GM18870 (cell line): ENCODE results near the gene ZNF490.
"Not testable (repeated sequence)": the region's sequence is repeated elsewhere in the genome, so short reads cannot be mapped to it uniquely, and the experiment has no call there.

ENCODE experiments used
- ATAC-seq: cut with Tn5 transposase; IDR thresholded peaks from one replicate; pipeline ENCODE4 v1.9.1; 2021; ENCODE audit warnings: moderate library complexity; ENCODE audit not compliant: unreplicated experiment

Gene ZNF490

DNA sequence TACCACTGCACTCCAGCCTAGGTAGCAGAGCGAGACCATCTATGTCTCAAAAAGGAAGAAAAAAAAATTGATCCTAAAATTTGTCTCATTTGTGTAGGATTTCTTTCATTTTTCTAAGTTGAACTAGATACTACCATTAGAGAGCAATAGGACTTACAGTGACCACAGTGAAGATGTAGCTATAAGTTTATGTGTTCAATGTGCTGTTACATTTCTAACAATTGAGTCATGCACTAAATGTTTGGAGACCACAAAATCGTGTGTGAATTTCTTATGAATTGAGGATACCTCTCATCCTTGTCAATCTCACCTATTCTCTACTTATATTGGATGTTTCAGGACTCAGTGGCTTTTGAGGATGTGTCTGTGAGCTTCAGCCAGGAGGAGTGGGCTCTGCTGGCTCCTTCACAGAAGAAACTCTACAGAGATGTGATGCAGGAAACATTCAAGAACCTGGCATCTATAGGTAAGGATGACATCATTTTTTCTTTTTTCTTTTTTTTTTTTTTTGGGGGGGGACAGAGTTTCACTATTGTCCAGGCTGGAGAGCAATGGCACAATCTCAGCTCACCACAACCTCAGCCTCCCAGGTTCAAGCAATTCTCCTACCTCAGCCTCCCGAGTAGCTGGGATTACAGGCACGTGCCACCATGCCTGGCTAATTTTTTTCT lies 12.9 kb upstream of the ZNF490 start:
- ATAC-seq, result no peak

DNA sequence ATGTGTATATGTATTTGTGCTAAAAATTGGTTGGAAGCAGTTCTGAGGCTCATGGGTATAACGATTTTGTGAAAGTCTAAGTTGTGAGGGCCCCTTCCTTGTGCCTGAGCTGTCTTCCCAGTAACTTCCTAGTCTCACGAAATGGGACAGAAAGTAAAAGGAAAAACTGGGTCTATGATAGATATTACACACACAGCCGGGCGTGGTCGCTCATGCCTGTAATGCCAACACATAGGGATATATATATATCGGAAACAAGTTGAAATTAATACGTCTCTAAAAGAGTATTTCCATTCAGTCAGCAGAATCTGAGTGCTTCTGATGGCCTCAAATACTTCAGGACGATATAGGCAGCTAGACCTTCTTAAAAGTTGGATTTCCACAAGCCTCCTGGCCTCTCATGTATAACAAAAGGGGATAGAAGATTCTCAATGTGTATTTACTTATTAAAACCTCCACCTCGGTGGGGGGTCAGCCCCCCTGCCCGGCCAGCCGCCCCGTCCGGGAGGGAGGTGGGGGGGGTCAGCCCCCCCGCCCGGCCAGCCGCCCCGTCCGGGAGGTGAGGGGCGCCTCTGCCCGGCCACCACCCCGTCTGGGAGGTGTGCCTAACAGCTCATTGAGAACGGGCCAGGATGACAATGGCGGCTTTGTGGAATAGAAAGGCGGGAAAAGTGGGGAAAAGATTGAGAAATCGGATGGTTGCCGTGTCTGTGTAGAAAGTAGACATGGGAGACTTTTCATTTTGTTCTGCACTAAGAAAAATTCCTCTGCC lies 10.8 kb upstream of the ZNF490 start:
- ATAC-seq, result not testable (repeated sequence)

DNA sequence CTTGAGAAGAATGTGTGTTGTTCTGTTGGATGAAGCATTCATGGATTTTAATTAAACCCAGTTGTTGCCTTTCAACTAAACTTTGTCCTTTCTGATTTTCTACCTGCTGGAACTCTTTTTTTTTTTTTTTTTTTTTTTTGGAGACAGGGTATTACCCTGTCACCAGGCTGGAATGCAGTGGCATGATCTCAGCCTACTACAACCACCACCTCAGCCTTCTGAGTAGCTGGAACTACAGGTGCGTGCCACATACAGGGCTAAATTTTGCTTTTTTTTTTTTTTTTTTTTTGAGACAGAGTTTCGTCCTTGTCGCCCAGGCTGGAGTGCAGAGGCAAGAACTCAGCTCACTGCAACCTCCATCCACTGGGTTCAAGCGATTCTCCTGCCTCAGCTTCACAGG lies 7.0 kb upstream of the ZNF490 start:
- no peak for ATAC-seq

DNA sequence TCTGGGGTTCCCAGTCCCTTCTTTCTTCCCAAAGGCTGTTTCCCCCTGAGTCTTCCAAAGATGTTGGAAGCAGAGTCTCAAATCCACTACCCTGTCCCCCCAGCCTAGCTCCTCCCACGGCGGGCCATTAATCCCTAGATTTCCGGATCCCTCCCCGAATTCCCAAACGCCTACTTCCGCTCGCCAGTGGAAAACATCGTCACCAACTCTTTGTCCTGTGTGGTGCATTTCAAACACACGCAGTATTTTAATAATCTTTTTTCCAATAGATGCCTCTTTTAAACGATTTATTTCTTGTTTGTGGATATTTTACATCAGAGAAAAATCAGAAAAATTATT lies 717 bp upstream of the ZNF490 start:
- no peak for ATAC-seq

DNA sequence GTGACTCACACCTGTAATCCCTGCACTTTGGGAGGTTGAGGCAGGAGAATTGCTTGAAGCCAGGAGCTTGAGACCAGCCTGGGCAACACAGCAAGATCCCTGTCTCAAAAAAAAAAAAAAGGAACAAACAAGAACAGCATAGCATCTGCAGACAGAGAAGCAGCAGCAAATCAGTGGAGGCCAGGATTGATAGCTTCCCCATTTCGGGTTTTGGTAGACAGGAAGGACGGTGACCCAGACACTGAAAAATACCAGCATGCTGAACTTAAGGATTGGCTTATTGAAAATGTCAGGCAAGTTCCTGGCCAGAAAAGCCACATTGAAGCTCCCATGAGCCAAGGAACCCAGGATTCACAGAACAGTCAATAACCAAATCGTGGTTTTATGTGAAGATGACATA lies 3.0 kb downstream of the ZNF490 start:
- ATAC-seq, result no peak

DNA sequence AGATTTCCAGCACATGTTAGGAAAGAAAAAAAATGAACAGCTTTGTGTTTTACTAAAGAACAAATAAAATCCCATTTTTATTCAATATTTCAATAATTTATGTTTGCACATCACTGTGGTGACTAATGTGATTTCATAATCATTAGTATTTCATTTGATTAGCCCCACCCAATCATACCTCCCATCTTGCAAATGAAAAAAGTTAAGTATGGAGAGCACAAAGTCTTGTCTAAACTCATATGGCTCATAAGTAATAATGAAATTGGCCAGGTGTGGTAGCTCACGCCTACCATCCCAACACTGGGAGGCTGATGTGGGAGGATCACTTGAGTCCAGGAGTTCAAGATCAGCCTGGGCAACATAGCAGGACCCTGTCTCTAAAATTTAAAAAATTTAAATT lies 3.8 kb downstream of the ZNF490 start:
- no peak for ATAC-seq

DNA sequence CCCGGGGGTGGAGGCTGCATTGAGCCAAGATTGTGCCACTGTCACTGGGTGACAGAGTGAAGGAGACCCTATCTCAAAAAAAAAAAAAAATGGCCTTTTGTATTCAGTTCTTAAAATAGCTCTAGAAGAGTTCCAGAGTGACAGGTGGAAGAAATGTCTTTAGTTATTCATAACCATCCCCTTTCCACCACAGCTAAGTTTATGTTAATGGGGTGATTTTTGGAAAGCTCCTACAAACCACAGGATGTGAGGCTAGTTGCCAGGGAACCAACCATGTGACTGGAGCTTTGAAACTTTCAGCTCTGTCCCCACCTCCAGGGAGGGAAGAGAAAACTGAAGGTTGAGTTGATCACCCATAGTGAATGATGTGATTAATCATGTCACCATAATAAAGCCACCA lies 6.9 kb downstream of the ZNF490 start:
- no peak for ATAC-seq

DNA sequence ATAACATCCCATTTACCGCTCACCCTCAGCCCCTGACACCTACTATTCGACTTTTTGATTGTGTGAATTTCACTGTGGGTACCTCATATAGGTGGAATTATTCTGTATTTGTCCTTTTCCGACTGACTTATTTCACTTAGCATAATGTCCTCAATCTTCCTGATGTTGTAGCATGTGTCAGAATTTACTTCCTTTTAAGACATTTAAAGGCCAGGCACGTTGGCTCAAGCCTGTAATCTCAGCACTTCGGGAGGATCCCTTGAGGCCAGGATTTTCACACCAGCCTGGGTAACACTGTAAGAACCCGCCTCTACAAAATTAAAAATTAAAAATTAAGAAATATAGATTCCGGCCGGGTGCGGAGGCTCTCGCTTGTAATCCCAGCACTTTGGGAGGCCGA lies 13.0 kb downstream of the ZNF490 start:
- ATAC-seq, result no peak

DNA sequence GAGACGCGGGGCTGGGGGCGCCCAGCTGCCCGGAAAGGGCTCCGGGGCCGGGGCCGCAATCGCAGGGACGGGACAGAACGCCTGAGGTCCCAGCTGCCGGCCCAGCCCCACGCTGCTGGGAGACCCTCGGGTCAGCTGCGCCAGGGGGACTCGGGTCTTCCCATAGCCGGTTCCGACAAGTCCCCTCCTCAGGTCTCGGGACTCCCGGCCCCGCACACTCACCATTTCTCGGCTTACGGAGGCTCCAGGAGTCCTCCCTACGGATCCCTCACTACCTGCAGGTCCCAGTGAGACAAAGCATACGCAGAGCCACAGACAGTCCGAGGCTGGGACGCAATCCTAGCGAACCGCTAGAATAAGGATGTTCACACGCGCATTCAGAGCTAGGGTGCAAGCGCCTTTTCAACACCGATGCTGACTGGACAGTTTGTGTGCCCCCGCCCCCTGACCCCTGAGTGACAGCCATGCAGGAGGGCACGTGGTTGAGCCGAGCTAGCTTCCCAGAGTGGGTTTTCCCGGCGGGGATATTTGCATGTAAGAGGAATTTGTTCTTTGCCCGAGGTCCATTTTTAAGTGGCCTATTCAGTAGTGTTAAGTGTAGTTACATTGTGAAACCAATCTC lies 13.6 kb downstream of the ZNF490 start:
- ATAC-seq, result no peak

DNA sequence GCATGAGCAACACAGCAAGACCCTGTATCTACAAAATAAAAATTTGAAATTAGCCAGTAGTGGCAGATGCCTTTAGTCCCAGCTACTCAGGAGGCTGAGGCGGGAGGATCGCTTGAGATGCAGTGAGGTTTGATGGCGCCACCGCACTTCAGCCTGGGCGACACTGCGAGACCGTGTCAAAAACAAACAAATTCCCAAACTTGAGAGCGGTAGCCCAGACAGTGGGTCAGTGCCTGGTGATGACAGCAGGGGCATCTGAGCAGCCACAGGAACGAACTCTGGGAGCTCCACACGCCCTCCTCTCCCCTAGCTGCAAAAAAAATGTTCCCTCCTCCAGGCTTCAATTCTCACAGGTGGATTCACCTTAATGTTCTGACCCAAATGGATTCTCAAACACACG lies 14.1 kb downstream of the ZNF490 start:
- ATAC-seq, result no peak

DNA sequence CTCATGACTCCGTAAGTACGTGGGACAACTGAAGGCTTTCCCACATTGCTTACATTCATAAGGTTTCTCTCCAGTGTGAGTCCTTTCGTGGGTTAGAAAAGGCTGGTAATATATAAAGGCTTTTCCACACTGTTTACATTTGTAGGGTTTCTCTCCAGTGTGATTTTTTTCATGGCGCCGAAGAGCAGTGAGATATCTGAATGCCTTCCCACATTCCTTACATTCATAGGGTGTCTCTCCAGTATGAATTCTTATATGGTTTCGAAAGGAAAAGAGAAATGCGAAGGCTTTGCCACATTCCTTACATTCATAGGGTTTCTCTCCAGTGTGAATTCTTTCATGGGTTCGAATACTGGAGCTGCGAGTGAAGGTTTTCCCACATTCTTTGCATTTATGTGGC lies 29.5 kb downstream of the ZNF490 start:
- ATAC-seq, result no peak

DNA sequence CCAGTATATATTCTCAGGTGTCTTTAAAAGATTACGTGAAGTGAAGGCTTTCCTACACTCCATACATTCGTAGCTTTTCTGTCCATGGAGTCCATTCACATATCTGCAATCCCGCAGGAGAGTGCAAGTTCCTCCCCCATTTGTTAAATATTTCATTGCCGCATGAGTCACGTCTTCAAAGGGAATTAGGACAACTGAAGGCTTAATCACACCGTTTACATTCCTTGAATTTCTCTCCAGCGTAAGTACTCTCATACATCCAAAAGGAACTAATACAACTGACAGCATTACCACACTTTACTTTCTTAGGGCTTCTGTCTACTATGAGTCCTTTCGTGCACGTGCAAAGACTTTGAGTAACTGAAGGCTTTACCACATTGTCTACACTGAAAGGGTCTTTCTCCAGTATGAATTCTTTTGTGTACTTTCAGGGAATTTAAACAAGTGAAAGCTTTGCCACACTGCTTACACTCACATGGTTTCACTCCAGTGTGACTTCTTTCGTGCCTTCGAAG lies 30.4 kb downstream of the ZNF490 start:
- ATAC-seq, result no peak

DNA sequence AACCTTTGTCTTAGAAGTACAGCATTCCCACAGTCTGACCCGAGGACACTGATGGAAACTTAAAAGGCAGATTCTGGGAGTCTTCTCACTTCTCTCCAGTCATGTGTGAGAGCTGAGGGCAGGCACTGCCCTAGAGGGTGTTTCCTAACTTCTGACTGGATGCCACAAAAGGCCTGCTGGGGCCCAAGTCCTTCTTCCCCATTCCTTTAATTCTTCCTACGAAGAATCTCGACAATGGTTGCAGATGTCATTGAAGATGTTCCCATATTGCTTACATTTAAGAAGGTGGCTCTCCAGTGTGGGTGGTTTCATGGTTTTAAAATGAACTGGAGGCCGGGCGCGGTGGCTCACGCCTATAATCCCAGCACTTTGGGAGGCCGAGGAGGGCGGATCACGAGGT lies 32.0 kb downstream of the ZNF490 start:
- no peak for ATAC-seq

DNA sequence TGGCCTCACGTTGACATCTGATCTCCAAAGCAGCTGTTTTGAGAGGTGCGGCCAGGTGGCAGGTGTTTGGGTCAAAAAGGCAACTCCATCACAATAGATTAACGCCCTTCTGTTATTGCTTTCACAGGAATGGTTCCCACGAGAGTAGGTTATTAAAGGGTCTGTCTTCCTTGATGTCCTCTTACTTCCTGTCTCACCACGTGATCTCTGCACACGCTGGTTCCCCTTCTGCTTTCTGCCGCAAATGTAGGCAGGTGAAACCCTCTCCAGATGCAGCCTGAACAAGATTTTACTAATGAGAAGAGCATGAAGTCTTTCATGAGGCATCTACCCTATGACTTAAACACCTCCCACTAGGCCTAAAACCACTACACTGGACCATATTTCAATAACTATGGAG lies 36.6 kb downstream of the ZNF490 start:
- ATAC-seq, result no peak

DNA sequence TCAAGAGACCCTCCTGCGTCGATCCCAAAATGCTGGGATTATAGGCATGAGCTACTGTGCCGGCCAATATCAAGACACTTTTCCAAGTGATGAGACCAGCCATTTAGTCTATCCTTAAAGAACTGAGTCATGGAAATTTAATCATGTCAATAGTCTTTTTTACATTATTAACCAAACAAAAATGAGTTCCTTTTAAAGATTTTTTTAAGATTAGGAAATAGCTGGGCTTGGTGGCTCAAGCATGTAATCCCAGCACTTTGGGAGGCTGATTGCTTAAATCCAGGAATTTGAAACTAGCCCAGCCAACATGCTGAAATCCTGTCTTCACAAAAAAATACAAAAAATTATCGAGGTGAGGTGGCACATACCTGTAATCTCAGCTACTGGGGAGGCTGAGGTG lies 42.7 kb downstream of the ZNF490 start:
- no peak for ATAC-seq

DNA sequence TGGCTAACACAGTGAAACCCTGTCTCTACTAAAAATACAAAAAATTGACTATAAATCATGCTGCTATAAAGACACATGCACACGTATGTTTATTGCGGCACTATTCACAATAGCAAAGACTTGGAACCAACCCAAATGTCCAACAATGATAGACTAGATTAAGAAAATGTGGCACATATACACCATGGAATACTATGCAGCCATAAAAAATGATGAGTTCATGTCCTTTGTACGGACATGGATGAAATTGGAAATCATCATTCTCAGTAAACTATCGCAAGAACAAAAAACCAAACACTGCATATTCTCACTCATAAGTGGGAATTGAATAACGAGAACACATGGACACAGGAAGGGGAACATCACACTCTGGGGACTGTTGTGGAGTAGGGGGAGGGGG lies 44.2 kb downstream of the ZNF490 start:
- ATAC-seq, result not testable (repeated sequence)

DNA sequence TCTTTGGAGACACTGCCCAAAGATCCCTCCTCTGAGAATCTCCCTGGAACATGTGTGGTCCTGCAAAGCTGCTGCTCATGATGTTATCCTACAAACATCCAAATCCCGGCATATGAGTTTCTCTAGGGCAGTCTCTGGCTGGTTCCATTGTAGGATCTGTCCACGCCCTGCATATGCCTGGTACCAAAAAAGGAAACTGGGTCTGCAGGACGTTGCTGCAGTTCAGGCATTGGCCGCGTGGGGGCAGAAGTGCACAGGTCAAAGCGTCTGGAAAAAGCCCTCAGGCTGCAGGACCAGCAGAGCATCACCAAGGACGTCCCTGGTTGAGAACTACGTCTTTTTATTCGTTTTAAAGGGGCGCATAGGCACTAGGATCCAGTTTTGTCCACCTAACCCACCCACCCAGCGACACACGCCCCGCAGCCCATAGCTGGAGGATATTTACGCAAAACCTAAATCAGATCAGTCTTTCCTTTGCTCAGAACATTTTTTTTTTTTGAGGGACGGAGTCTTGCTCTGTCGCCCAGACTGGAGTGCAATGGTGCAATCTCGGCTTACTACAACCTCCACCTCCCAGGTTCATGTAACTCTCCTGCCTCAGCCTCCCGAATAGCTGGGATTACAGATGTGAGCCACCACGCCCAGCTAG lies 46.5 kb downstream of the ZNF490 start:
- ATAC-seq, result no peak

DNA sequence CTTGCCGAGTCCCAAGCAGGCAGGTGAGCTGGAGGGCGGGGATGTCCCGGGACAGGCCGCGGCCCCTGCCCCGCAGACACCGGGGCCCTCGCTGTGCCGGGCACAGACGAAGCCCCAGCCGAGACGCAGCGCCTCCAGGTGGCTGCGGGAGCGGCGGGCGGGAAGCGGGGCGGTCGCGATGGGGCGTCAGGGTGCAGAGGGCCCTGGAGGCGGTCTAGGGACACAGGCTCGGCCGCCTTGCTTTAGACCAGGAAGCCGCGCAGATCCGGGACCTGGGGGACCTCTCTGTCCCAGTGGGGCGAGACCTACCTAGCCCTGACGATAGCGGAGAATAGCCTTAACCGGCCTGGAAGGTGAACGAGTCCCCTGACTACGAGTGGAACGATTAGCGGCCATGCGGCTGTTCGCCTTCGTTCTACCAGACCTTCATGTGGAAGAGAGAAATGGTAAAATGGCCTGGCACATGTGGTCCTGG lies 55.1 kb downstream of the ZNF490 start:
- no peak for ATAC-seq

DNA sequence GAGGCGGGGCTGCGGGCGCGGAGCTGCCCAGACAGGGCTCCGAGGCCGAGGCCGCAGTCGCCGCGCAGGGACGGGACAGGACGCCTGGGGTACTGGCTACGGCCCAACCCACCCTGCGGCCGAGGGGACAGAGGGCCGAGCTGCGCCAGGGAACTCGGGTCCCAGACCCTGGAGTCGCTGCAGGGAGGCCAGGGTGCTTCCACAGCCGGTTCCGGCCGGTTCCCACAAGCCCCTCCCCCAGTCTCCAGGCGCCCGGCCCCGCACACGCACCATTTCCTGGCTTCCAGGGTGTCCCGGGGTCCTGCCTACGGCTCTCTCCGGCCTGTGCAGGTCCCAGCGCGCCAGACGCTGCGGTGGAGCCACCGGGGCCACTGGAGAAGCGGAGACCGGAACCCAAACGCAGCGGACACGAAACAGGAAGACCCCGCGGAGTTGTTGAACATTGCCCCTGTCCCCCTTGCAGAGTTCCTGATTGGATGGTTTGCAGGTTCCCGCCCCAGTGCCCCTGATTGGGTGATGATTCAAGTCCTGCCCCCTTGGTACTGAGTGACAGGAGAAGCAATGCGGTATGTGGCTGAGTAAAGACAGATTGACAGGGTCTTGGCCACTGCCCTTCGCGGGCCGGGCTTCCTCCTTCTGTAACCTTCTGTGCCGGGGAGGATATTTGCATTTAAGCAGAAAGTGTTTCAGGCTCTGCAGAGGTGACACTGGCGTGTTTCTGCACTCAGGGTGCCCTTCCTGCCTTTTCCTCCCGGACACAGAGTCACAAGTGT lies 59.4 kb downstream of the ZNF490 start, which contains the start of gene ZNF564:
TSS of gene ZNF564 (minus strand) at position 423 of the 773 bp plus-strand sequence. CDS start at position 273, 150 bp downstream.
- peak; percentile 94 for ATAC-seq

DNA sequence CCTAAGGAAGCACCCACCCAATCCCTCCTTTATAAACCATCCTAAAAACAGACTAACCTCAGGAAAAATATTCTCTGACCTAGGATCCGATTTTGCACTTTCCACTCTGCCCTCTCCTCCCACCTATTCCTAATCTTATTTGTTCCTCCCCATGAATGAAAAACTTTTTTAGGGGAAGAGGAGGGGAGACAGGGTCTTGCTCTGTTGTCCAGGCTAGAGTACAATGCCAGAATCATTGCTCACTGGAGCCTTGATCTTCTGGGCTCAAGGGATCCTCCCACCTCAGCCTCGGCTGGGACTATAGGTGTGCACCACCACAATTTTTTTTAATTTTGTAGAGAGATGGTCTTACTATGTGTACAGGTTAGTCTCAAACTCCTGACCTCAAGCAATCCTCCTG lies 63.7 kb downstream of the ZNF490 start:
- ATAC-seq, result no peak

DNA sequence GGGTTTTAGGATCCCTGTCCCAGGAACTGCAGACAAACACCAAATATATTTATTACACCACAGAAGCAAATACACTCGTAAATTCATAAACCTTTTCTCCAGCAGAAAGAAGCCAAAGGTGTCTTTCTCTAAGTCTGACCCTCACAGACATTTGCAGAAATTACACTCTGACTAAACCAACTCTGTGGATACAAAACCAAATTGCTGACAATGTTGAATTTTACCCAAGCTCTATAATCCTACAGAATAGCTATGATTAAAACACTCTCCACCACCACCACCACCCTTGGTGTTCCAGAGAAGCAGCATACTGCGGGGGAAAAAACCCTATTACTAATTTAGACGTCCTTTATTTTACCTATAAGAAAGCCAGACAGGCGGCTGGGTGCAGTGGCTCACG lies 64.5 kb downstream of the ZNF490 start:
- no peak for ATAC-seq
